Measurements from ENCODE around the gene SLC46A1. TPM values are rescaled to one million over a fixed set of nuclear protein-coding genes. Genes with fewer than 3 reads are reported as not detected.

The SLC46A1 gene
- total and polyA plus RNA-seq, 9 of the 15 experiments (the other 6 are each of a cell fraction or from before 2014, with no cell fraction given), result 0.24 to 5.5 (median 3.1) TPM

GRCh38 chr17:28357061-28357900 is 48.7 kb downstream of the SLC46A1 start, which contains the start of gene POLDIP2 (continued):
- TF ChIP-seq ZNF398 (CRISPR knock-in tag; IDR thresholded peaks at IDR 0.05) (no peak), FOSL1 (tag; conservative IDR thresholded peaks at IDR 0.05) (0 out of 2 replicates have a peak, but pooled peaks have one; percentile 6), TARDBP (IDR thresholded peaks at IDR 0.05) (no peak), ZNF184 (CRISPR knock-in tag; IDR thresholded peaks at IDR 0.05) (no peak), ZZZ3 (IDR thresholded peaks at IDR 0.05) (no peak), ZNF253 (CRISPR knock-in tag; conservative IDR thresholded peaks at IDR 0.05) (no peak), EWSR1 (IDR thresholded peaks at IDR 0.05; ENCODE audit: borderline replicate concordance, low read depth, partially characterized antibody) (no peak), FOXM1 (IDR thresholded peaks at IDR 0.05; ENCODE audit: low read depth) (no peak), FOXM1 (CRISPR knock-in tag; IDR thresholded peaks at IDR 0.05; ENCODE audit: low read depth) (0 out of 2 replicates have a peak, but pooled peaks have one; percentile 23), MIER1 (IDR thresholded peaks at IDR 0.05; ENCODE audit: low read depth) (no peak), GMEB1 (CRISPR knock-in tag; IDR thresholded peaks at IDR 0.05) (peak; percentile 65; the same call in 1 of the 2 replicates), SMAD2 (IDR thresholded peaks at IDR 0.05; ENCODE audit: low read depth, low read length) (no peak), PRPF4 (IDR thresholded peaks at IDR 0.05; ENCODE audit: insufficient read depth, low read depth, low read length, poor library complexity, severe bottlenecking) (no peak), ZNF134 (CRISPR knock-in tag; conservative IDR thresholded peaks at IDR 0.05) (no peak), FOXA1 (IDR thresholded peaks at IDR 0.05; ENCODE audit: borderline replicate concordance) (no peak), THRAP3 (IDR thresholded peaks at IDR 0.05; ENCODE audit: borderline replicate concordance) (no peak), CC2D1A (IDR thresholded peaks at IDR 0.05) (no peak), TEAD4 (IDR thresholded peaks at IDR 0.05; ENCODE audit: low read length) (no peak), TEAD4 (CRISPR knock-in tag; IDR thresholded peaks at IDR 0.05; ENCODE audit: borderline replicate concordance) (no peak), ZNF445 (CRISPR knock-in tag; IDR thresholded peaks at IDR 0.05; ENCODE audit: low read depth) (no peak), RFX7 (CRISPR knock-in tag; IDR thresholded peaks at IDR 0.05) (no peak), ZBTB8A (IDR thresholded peaks at IDR 0.05; ENCODE audit: partially characterized antibody) (no peak), SP1 (CRISPR knock-in tag; IDR thresholded peaks at IDR 0.05) (peak; percentile 59; the same call in 1 of the 2 replicates), KDM4B (IDR thresholded peaks at IDR 0.05; ENCODE audit: borderline replicate concordance in 2 of 2, low read depth in 1 of 2) (peak in 1 of 2 experiments; percentile 96; a peak in 2 of 4 replicates), ZNF133 (CRISPR knock-in tag; IDR thresholded peaks at IDR 0.05) (no peak)

All from K562 (cell line).